Measurements from ENCODE around the gene TMPRSS9. TPM values are rescaled to one million over a fixed set of nuclear protein-coding genes. Genes with fewer than 3 reads are reported as not detected.
A peak's percentile ranks its signal among the peaks of the same experiment; 100 is the strongest.
"Not testable (repeated sequence)": the region's sequence is repeated elsewhere in the genome, so short reads cannot be mapped to it uniquely, and the experiment has no call there.

Gene TMPRSS9
- total RNA-seq, 1 donor from 2014 or later: not detected

- intact Hi-C loops (cut with micrococcal nuclease): loop anchor here (1.0 kb wide), 1 partner anchor 30 kb away; the partner anchor contains the start of gene TIMM13
- Mint-ChIP-seq H3K4me1 (ENCODE audit: low read depth) (peaks cover 23% of the 10 kb centered on the region), H3K9me3 (no peaks in the 10 kb centered on the region), H3K4me3 (ENCODE audit: low read depth) (peak overlapping the region; percentile 83), H3K27me3 (ENCODE audit: low read depth) (no peaks in the 10 kb centered on the region), H3K36me3 (ENCODE audit: low read depth) (peaks cover 6% of the 10 kb centered on the region), H3K27ac (peak overlapping the region; percentile 90)
- no peak for DNase-seq (ENCODE audit: low spot score)
Measured at GRCh38 chr19:2457394-2458037, 97.5 kb downstream of the TMPRSS9 start.

DNA sequence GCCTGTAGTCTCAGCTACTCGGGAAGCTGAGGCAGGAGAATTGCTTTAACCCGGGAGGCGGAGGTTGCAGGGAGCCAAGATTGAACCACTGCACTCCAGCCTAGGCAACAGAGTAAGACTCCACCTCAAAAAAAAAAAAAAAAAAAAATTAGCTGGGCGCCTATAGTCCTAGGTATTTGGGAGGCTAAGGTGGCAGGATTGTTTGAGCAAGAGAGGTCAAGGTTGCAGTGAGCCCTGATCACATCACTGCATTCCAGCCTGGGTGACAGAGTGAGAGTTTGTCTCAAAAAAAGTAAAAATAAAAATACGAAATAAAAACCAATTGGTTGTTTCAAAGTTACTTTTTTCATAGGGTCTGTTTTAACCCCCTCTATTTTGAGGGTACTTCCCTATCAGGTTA, 98.0 kb downstream of the TMPRSS9 start:
- no peaks in the 10 kb centered on the region for H3K27me3 Mint-ChIP-seq (ENCODE audit: low read depth)
- H3K9me3 Mint-ChIP-seq: no peaks in the 10 kb centered on the region
- peaks cover 23% of the 10 kb centered on the region for H3K4me1 Mint-ChIP-seq (ENCODE audit: low read depth)
- H3K4me3 Mint-ChIP-seq (ENCODE audit: low read depth): no peak overlapping the region
- no peak for DNase-seq (ENCODE audit: low spot score)
- peaks cover 6% of the 10 kb centered on the region for H3K36me3 Mint-ChIP-seq (ENCODE audit: low read depth)
- intact Hi-C loops (cut with micrococcal nuclease): no loop called here
- no peak overlapping the region for H3K27ac Mint-ChIP-seq

DNA sequence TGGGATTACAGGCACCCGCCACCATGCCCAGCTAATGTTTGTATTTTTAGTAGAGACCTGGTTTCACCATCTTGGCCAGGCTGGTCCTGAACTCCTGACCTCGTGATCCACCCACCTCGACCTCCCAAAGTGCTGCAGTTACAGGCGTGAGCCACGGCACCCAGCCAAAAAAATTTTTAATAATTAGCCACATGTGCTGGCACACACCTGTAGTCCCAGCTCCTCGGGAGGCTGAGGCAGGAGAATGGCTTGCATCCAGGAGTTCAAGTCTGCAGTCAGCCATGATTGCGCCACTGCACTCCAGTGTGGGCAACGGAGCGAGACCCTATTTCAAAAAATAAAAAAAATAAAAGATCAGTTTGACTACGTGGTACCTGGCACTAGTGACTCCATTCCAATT, 98.7 kb downstream of the TMPRSS9 start:
- DNase-seq (ENCODE audit: low spot score); intact Hi-C loops (cut with micrococcal nuclease); H3K27ac Mint-ChIP-seq; H3K9me3 Mint-ChIP-seq; H3K4me3 Mint-ChIP-seq (ENCODE audit: low read depth); H3K36me3 Mint-ChIP-seq (ENCODE audit: low read depth); H3K27me3 Mint-ChIP-seq (ENCODE audit: low read depth): not testable (repeated sequence)
- peaks cover 23% of the 10 kb centered on the region for H3K4me1 Mint-ChIP-seq (ENCODE audit: low read depth)

DNA sequence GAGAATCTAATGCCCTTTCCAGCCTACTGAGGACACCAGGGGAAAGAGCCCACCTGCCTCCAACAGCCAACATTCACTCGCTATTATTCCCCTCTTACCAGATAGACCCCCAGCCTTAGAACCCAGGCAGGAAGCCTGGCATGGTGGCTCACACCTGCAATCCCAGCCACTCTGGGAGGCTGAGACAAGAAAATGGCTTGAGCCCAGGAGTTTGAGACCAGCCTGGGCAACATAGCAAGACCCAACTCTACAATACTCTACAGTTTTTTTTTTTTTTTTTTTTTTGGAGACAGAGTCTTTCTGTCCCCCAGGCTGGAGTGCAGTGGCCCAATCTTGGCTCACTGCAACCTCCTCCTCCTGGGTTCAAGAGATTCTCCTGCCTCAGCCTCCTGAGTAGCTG, 100.2 kb downstream of the TMPRSS9 start:
- Mint-ChIP-seq H3K4me3 (ENCODE audit: low read depth) (peak overlapping the region; percentile 42), H3K36me3 (ENCODE audit: low read depth) (peaks cover 6% of the 10 kb centered on the region), H3K9me3 (no peaks in the 10 kb centered on the region), H3K27ac (no peak overlapping the region), H3K27me3 (ENCODE audit: low read depth) (no peaks in the 10 kb centered on the region), H3K4me1 (ENCODE audit: low read depth) (peaks cover 13% of the 10 kb centered on the region)
- intact Hi-C loops (cut with micrococcal nuclease): no loop called here
- DNase-seq (ENCODE audit: low spot score): no peak

DNA sequence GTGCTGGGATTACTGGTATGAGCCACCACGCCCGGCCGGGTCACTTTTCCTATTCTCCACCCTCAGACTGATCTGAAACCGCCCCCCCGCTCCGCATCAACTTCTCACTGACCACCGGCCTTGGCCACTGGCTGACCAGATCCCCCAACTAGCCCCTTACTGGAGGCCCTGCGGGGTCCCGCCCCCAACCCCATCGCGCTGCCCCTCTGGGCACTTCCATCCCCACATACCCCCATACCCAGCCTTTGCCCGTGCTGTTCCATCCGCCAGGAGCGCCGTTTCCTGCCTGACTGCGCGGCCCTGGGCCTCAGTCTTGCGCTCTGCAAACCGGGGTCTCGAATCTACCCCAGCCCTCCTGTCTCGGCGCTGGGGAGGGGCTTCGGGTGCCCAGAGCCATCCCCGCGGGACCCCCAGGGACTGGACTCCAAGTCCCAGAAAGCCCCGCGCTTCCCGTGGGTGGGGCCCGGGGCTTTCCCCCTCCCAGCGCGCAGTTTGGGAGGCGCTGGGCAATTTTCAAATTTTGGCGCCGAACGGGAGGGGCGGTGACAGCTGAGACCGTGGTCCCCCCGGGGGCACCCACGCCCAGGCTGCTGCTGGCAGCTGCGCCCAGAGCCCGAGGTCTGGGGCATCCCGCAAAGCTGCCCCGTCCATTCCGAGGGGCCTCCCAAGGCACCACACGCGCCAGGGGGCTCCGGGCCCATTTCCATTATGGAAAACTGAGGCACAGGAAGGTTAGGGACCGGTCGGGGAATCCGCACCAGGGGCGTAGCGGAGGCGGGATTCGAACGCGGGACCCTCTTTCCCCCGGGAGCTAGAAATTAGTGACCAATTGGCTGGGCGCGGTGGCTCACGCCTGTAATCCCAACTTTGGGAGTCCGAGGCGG, 101.9 kb downstream of the TMPRSS9 start:
- Mint-ChIP-seq H3K36me3 (ENCODE audit: low read depth) (peaks cover 5% of the 10 kb centered on the region), H3K27ac (peak overlapping the region; percentile 89), H3K4me3 (ENCODE audit: low read depth) (peak overlapping the region; percentile 96), H3K27me3 (ENCODE audit: low read depth) (no peaks in the 10 kb centered on the region), H3K9me3 (no peaks in the 10 kb centered on the region), H3K4me1 (ENCODE audit: low read depth) (peaks cover 11% of the 10 kb centered on the region)
- intact Hi-C loops (cut with micrococcal nuclease): no loop called here
- DNase-seq (ENCODE audit: low spot score): peak; percentile 66

- DNase-seq (ENCODE audit: low spot score): no peak
- H3K9me3 Mint-ChIP-seq: no peaks in the 10 kb centered on the region
- H3K4me3 Mint-ChIP-seq (ENCODE audit: low read depth): peak overlapping the region; percentile 96
- no peaks in the 10 kb centered on the region for H3K27me3 Mint-ChIP-seq (ENCODE audit: low read depth)
- H3K4me1 Mint-ChIP-seq (ENCODE audit: low read depth): peaks cover 6% of the 10 kb centered on the region
- intact Hi-C loops (cut with micrococcal nuclease): no loop called here
- H3K27ac Mint-ChIP-seq: no peak overlapping the region
- H3K36me3 Mint-ChIP-seq (ENCODE audit: low read depth): no peaks in the 10 kb centered on the region
Measured at GRCh38 chr19:2462635-2463421, 102.8 kb downstream of the TMPRSS9 start.

- H3K27me3 Mint-ChIP-seq (ENCODE audit: low read depth); intact Hi-C loops (cut with micrococcal nuclease); H3K4me3 Mint-ChIP-seq (ENCODE audit: low read depth); H3K4me1 Mint-ChIP-seq (ENCODE audit: low read depth); H3K9me3 Mint-ChIP-seq; H3K27ac Mint-ChIP-seq; DNase-seq (ENCODE audit: low spot score); H3K36me3 Mint-ChIP-seq (ENCODE audit: low read depth): not testable (repeated sequence)
Measured at GRCh38 chr19:2463694-2464093, 103.6 kb downstream of the TMPRSS9 start.

- intact Hi-C loops (cut with micrococcal nuclease): no loop called here
- Mint-ChIP-seq H3K27me3 (ENCODE audit: low read depth) (no peaks in the 10 kb centered on the region), H3K27ac (no peak overlapping the region), H3K4me1 (ENCODE audit: low read depth) (peaks cover 9% of the 10 kb centered on the region), H3K36me3 (ENCODE audit: low read depth) (no peaks in the 10 kb centered on the region), H3K4me3 (ENCODE audit: low read depth) (no peak overlapping the region), H3K9me3 (no peaks in the 10 kb centered on the region)
- DNase-seq (ENCODE audit: low spot score): no peak
Measured at GRCh38 chr19:2464389-2464788, 104.3 kb downstream of the TMPRSS9 start.

DNA sequence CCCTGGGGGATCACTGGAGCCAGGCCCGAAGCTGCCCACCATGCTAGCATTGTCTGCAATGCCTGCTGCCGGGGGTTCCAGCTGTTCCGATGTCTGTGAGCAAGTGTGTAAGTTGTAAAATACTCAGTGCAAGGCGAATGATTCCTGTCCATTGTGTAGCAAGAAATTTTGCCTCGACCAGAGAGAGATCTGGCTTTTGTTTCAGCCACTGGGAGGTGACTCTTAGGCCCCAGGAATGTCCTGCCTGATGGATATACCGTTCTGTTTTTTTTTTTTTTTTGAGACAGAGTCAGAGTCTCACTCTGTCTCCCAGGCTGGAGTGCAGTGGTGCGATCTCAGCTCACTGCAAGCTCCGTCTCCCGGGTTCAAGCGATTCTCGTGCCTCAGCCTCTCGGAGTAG, 108.5 kb downstream of the TMPRSS9 start:
- peaks cover 3% of the 10 kb centered on the region for H3K27me3 Mint-ChIP-seq (ENCODE audit: low read depth)
- no peaks in the 10 kb centered on the region for H3K9me3 Mint-ChIP-seq
- H3K27ac Mint-ChIP-seq: no peak overlapping the region
- intact Hi-C loops (cut with micrococcal nuclease): no loop called here
- H3K4me1 Mint-ChIP-seq (ENCODE audit: low read depth): peaks cover 7% of the 10 kb centered on the region
- no peaks in the 10 kb centered on the region for H3K36me3 Mint-ChIP-seq (ENCODE audit: low read depth)
- no peak for DNase-seq (ENCODE audit: low spot score)
- no peak overlapping the region for H3K4me3 Mint-ChIP-seq (ENCODE audit: low read depth)

GRCh38 chr19:2469102-2469914, 109.2 kb downstream of the TMPRSS9 start:
- intact Hi-C loops (cut with micrococcal nuclease): no loop called here
- no peaks in the 10 kb centered on the region for H3K9me3 Mint-ChIP-seq
- H3K4me1 Mint-ChIP-seq (ENCODE audit: low read depth): peaks cover 7% of the 10 kb centered on the region
- DNase-seq (ENCODE audit: low spot score): no peak
- no peak overlapping the region for H3K4me3 Mint-ChIP-seq (ENCODE audit: low read depth)
- peaks cover 3% of the 10 kb centered on the region for H3K27me3 Mint-ChIP-seq (ENCODE audit: low read depth)
- no peaks in the 10 kb centered on the region for H3K36me3 Mint-ChIP-seq (ENCODE audit: low read depth)
- H3K27ac Mint-ChIP-seq: no peak overlapping the region

GRCh38 chr19:2469915-2470200, 109.8 kb downstream of the TMPRSS9 start:
- H3K27ac Mint-ChIP-seq; H3K4me1 Mint-ChIP-seq (ENCODE audit: low read depth); H3K4me3 Mint-ChIP-seq (ENCODE audit: low read depth); H3K27me3 Mint-ChIP-seq (ENCODE audit: low read depth); intact Hi-C loops (cut with micrococcal nuclease); H3K36me3 Mint-ChIP-seq (ENCODE audit: low read depth); DNase-seq (ENCODE audit: low spot score); H3K9me3 Mint-ChIP-seq: not testable (repeated sequence)

- H3K9me3 Mint-ChIP-seq: no peaks in the 10 kb centered on the region
- peaks cover 28% of the 10 kb centered on the region for H3K36me3 Mint-ChIP-seq (ENCODE audit: low read depth)
- DNase-seq (ENCODE audit: low spot score): peak; percentile 84
- peaks cover 3% of the 10 kb centered on the region for H3K27me3 Mint-ChIP-seq (ENCODE audit: low read depth)
- H3K4me1 Mint-ChIP-seq (ENCODE audit: low read depth): peaks cover 11% of the 10 kb centered on the region
- intact Hi-C loops (cut with micrococcal nuclease): loop anchor here (1.0 kb wide), 3 partner anchors 105 to 163 kb away; no protein-coding TSS in a partner anchor
- H3K27ac Mint-ChIP-seq: peak overlapping the region; percentile 79
- peak overlapping the region; percentile 84 for H3K4me3 Mint-ChIP-seq (ENCODE audit: low read depth)
Measured at GRCh38 chr19:2474232-2475017, 114.4 kb downstream of the TMPRSS9 start.
